ENCODE measurements around the gene TBC1D2. TPM values are rescaled to one million over a fixed set of nuclear protein-coding genes. Genes with fewer than 3 reads are reported as not detected.

TBC1D2 gene
- total RNA-seq, 3 donors from 2014 or later (not counting 1 experiment from before 2014, with no cell fraction given): 5.0 to 8.9 (median 7.0) TPM

- H3K36me3 ChIP-seq (ENCODE audit: control insufficient read depth, insufficient read depth, low read length): no peaks in the 10 kb centered on the region
- DNase-seq (no peak), ATAC-seq (no peak)
- WGBS (ENCODE audit: insufficient coverage): 88% methylated on average over 13 of the region's 13 CpGs
- Mint-ChIP-seq H3K27ac (no peak overlapping the region), H3K36me3 (no peaks in the 10 kb centered on the region), H3K4me3 (no peak overlapping the region), H3K27me3 (ENCODE audit: low read depth in 2 of 2) (peaks cover 0 to 7% of the 10 kb centered on the region in 2 donors), H3K4me1 (no peaks in the 10 kb centered on the region), H3K9me3 (no peaks in the 10 kb centered on the region)
- no peaks in the 10 kb centered on the region for H3K9me3 ChIP-seq (ENCODE audit: control insufficient read depth, insufficient read depth, low read length)
- intact Hi-C loops (cut with micrococcal nuclease): no loop called here
- no peaks in the 10 kb centered on the region for H3K27me3 ChIP-seq (ENCODE audit: control insufficient read depth, insufficient read depth, low read length)
- H3K4me3 ChIP-seq (ENCODE audit: low read length): no peak overlapping the region
- H3K27ac ChIP-seq (ENCODE audit: low read length): no peak overlapping the region
- TF ChIP-seq CTCF (IDR thresholded peaks at IDR 0.05): no peak
- no peaks in the 10 kb centered on the region for H3K4me1 ChIP-seq (ENCODE audit: control insufficient read depth, insufficient read depth, low read length)
These were observed 47.6 kb upstream of the TBC1D2 start for GRCh38 chr9:98302938-98303632.

GRCh38 chr9:98302150-98302549 lies 46.7 kb upstream of the TBC1D2 start:
- ATAC-seq (no peak), DNase-seq (no peak)
- TF ChIP-seq CTCF (IDR thresholded peaks at IDR 0.05): no peak
- Histone ChIP-seq H3K27ac (ENCODE audit: low read length) (no peak overlapping the region), H3K9me3 (ENCODE audit: control insufficient read depth, insufficient read depth, low read length) (no peaks in the 10 kb centered on the region), H3K36me3 (ENCODE audit: control insufficient read depth, insufficient read depth, low read length) (no peaks in the 10 kb centered on the region), H3K27me3 (ENCODE audit: control insufficient read depth, insufficient read depth, low read length) (no peaks in the 10 kb centered on the region), H3K4me1 (ENCODE audit: control insufficient read depth, insufficient read depth, low read length) (no peaks in the 10 kb centered on the region), H3K4me3 (ENCODE audit: low read length) (no peak overlapping the region)
- H3K9me3 Mint-ChIP-seq: no peaks in the 10 kb centered on the region
- 94% methylated on average over 4 of the region's 5 CpGs for WGBS (ENCODE audit: insufficient coverage)
- peaks cover 0 to 6% of the 10 kb centered on the region in 2 donors for H3K27me3 Mint-ChIP-seq (ENCODE audit: low read depth in 2 of 2)
- H3K4me3 Mint-ChIP-seq: no peak overlapping the region
- H3K36me3 Mint-ChIP-seq: no peaks in the 10 kb centered on the region
- intact Hi-C loops (cut with micrococcal nuclease): no loop called here
- H3K27ac Mint-ChIP-seq: no peak overlapping the region
- H3K4me1 Mint-ChIP-seq: no peaks in the 10 kb centered on the region

GRCh38 chr9:98300611-98301010 lies 45.2 kb upstream of the TBC1D2 start:
- Mint-ChIP-seq H3K27ac (no peak overlapping the region), H3K9me3 (no peaks in the 10 kb centered on the region), H3K4me1 (no peaks in the 10 kb centered on the region), H3K27me3 (ENCODE audit: low read depth in 2 of 2) (peaks cover 0 to 6% of the 10 kb centered on the region in 2 donors), H3K4me3 (no peak overlapping the region), H3K36me3 (no peaks in the 10 kb centered on the region)
- DNase-seq (no peak), ATAC-seq (no peak)
- H3K4me3 ChIP-seq (ENCODE audit: low read length): no peak overlapping the region
- no peak for TF ChIP-seq CTCF (IDR thresholded peaks at IDR 0.05)
- intact Hi-C loops (cut with micrococcal nuclease): no loop called here
- 86% methylated on average over 3 of the region's 3 CpGs for WGBS (ENCODE audit: insufficient coverage)
- no peaks in the 10 kb centered on the region for H3K27me3 ChIP-seq (ENCODE audit: control insufficient read depth, insufficient read depth, low read length)
- no peaks in the 10 kb centered on the region for H3K4me1 ChIP-seq (ENCODE audit: control insufficient read depth, insufficient read depth, low read length)
- H3K36me3 ChIP-seq (ENCODE audit: control insufficient read depth, insufficient read depth, low read length): no peaks in the 10 kb centered on the region
- no peaks in the 10 kb centered on the region for H3K9me3 ChIP-seq (ENCODE audit: control insufficient read depth, insufficient read depth, low read length)
- no peak overlapping the region for H3K27ac ChIP-seq (ENCODE audit: low read length)

GRCh38 chr9:98298476-98298875 lies 43.0 kb upstream of the TBC1D2 start:
- H3K4me1 Mint-ChIP-seq: no peaks in the 10 kb centered on the region
- H3K4me1 ChIP-seq (ENCODE audit: control insufficient read depth, insufficient read depth, low read length): no peaks in the 10 kb centered on the region
- no peaks in the 10 kb centered on the region for H3K36me3 Mint-ChIP-seq
- ATAC-seq: no peak
- intact Hi-C loops (cut with micrococcal nuclease): no loop called here
- H3K9me3 Mint-ChIP-seq: no peaks in the 10 kb centered on the region
- H3K27ac ChIP-seq (ENCODE audit: low read length): no peak overlapping the region
- no peak overlapping the region for H3K4me3 ChIP-seq (ENCODE audit: low read length)
- H3K27ac Mint-ChIP-seq: no peak overlapping the region
- H3K27me3 Mint-ChIP-seq (ENCODE audit: low read depth in 2 of 2): peaks cover 4 to 13% of the 10 kb centered on the region in 2 donors
- H3K9me3 ChIP-seq (ENCODE audit: control insufficient read depth, insufficient read depth, low read length): no peaks in the 10 kb centered on the region
- DNase-seq: no peak
- H3K36me3 ChIP-seq (ENCODE audit: control insufficient read depth, insufficient read depth, low read length): no peaks in the 10 kb centered on the region
- H3K27me3 ChIP-seq (ENCODE audit: control insufficient read depth, insufficient read depth, low read length): no peaks in the 10 kb centered on the region
- H3K4me3 Mint-ChIP-seq: no peak overlapping the region
- no peak for TF ChIP-seq CTCF (IDR thresholded peaks at IDR 0.05)
